ENCODE measurements around the gene SLX4IP. TPM values are rescaled to one million over a fixed set of nuclear protein-coding genes. Genes with fewer than 3 reads are reported as not detected.

SLX4IP gene
- total RNA-seq, 1 donor from 2014 or later: 8.6 TPM

DNA sequence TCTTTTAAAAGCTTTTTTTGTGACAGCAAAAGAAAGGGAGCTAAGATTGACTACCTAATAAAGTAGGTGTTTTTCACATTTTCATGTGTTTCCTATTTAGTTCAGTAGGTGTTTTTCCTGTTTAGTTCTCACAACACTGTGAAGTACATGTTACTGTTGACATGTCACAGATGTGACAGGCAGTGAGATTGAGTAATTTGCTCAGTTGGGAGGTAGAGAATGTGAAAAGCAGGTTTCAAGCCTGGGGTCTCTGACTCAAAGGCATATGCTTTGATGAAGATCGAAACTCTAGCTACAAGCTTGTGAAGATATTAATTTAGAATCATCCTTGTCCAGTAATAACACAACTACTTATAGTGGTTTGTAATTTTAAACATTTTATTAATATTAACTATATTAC, 43.1 kb downstream of the SLX4IP start:
- Mint-ChIP-seq H3K9me3 (no peaks in the 10 kb centered on the region), H3K36me3 (ENCODE audit: low read depth) (no peaks in the 10 kb centered on the region), H3K4me3 (no peak overlapping the region), H3K27me3 (no peaks in the 10 kb centered on the region), H3K4me1 (peaks cover 38% of the 10 kb centered on the region), H3K27ac (no peak overlapping the region)
- intact Hi-C loops (cut with micrococcal nuclease): no loop called here
- ChIA-PET POLR2A (interaction anchor here (1.0 kb wide), 1 partner anchor 44 kb away, joined by 4 read pairs; the partner anchor contains the start of gene MKKS), CTCF (no interaction called here)
- TF ChIP-seq, protein P1, sequence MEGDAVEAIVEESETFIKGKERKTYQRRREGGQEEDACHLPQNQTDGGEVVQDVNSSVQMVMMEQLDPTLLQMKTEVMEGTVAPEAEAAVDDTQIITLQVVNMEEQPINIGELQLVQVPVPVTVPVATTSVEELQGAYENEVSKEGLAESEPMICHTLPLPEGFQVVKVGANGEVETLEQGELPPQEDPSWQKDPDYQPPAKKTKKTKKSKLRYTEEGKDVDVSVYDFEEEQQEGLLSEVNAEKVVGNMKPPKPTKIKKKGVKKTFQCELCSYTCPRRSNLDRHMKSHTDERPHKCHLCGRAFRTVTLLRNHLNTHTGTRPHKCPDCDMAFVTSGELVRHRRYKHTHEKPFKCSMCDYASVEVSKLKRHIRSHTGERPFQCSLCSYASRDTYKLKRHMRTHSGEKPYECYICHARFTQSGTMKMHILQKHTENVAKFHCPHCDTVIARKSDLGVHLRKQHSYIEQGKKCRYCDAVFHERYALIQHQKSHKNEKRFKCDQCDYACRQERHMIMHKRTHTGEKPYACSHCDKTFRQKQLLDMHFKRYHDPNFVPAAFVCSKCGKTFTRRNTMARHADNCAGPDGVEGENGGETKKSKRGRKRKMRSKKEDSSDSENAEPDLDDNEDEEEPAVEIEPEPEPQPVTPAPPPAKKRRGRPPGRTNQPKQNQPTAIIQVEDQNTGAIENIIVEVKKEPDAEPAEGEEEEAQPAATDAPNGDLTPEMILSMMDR (IDR thresholded peaks at IDR 0.05): no peak
- ATAC-seq (ENCODE audit: low read depth) (no peak), DNase-seq (no peak)

DNA sequence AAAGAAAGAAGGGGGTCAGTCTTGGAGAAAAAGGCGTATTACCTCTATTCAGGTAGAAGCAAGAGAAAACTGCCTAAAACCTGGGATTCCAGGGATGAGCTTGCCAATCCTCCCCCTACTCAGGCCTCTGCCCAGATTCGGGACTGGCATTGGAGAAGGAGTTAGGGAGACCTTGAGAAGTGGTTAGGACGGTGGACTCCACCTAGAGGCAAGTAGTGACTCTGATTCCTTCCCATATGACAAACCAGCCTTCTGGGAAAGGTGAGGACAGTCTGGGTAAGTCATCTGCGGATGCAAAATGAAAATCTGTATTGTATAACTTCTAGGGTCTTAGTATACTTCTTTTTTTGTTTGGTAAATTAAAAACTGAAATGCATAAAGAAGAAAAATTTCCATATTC, 43.8 kb downstream of the SLX4IP start:
- TF ChIP-seq, protein P1 (IDR thresholded peaks at IDR 0.05): no peak
- no peak for DNase-seq
- no peak for ATAC-seq (ENCODE audit: low read depth)
- Mint-ChIP-seq H3K27ac (no peak overlapping the region), H3K27me3 (no peaks in the 10 kb centered on the region), H3K36me3 (ENCODE audit: low read depth) (no peaks in the 10 kb centered on the region), H3K9me3 (no peaks in the 10 kb centered on the region), H3K4me3 (no peak overlapping the region), H3K4me1 (peaks cover 38% of the 10 kb centered on the region)
- intact Hi-C loops (cut with micrococcal nuclease): no loop called here
- ChIA-PET CTCF (no interaction called here), POLR2A (no interaction called here)

DNA sequence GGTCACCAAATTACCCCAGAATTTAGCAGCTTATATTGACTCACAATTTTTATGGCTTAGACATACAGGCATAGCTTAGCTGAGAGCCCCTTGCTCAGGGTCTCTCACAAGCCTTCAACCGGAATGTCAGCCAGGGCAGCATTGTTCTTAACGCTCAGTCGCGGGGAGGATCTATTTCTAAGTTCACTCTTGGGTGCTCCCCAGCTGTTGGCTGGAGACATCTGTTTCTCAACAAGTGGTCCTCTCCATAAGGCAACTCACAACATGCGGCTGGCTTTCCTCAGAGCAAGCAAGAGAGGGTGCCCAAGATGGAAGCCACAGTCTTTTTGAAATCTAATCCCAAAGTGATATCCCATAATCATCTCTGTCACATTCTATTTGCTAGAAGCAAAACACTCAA, 46.6 kb downstream of the SLX4IP start:
- intact Hi-C loops (cut with micrococcal nuclease): no loop called here
- peaks cover 11% of the 10 kb centered on the region for H3K4me1 Mint-ChIP-seq
- no peak overlapping the region for H3K4me3 Mint-ChIP-seq
- no peaks in the 10 kb centered on the region for H3K9me3 Mint-ChIP-seq
- ChIA-PET POLR2A (no interaction called here), CTCF (no interaction called here)
- H3K27me3 Mint-ChIP-seq: no peaks in the 10 kb centered on the region
- TF ChIP-seq, protein P1 (IDR thresholded peaks at IDR 0.05): no peak
- H3K27ac Mint-ChIP-seq: no peak overlapping the region
- H3K36me3 Mint-ChIP-seq (ENCODE audit: low read depth): no peaks in the 10 kb centered on the region
- no peak for ATAC-seq (ENCODE audit: low read depth)
- no peak for DNase-seq

DNA sequence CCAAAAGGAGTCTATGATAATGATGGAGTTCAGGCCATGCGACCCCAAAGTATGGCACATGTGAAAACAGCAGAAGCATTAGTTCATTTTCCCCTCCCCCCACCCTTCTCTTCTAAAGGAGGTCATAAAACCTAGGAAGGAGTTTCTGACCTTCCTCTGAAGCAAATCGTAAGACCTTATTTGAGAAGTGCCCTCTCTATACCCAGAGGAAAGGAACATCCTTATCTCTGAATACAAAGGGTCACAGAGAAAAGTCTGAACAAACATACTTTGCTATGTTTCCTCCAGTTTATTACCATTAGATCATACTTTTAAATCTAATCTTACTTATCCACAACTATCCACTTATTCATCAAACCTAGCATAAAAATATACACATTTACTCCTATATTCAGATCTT, 48.6 kb downstream of the SLX4IP start:
- H3K9me3 Mint-ChIP-seq: no peaks in the 10 kb centered on the region
- CTCF ChIA-PET: no interaction called here
- intact Hi-C loops (cut with micrococcal nuclease): no loop called here
- H3K27me3 Mint-ChIP-seq: no peaks in the 10 kb centered on the region
- TF ChIP-seq, protein P1 (IDR thresholded peaks at IDR 0.05): no peak
- peaks cover 3% of the 10 kb centered on the region for H3K4me1 Mint-ChIP-seq
- H3K27ac Mint-ChIP-seq: no peak overlapping the region
- ATAC-seq (ENCODE audit: low read depth): no peak
- no peak for DNase-seq
- no peak overlapping the region for H3K4me3 Mint-ChIP-seq
- no peaks in the 10 kb centered on the region for H3K36me3 Mint-ChIP-seq (ENCODE audit: low read depth)
- POLR2A ChIA-PET: no interaction called here

DNA sequence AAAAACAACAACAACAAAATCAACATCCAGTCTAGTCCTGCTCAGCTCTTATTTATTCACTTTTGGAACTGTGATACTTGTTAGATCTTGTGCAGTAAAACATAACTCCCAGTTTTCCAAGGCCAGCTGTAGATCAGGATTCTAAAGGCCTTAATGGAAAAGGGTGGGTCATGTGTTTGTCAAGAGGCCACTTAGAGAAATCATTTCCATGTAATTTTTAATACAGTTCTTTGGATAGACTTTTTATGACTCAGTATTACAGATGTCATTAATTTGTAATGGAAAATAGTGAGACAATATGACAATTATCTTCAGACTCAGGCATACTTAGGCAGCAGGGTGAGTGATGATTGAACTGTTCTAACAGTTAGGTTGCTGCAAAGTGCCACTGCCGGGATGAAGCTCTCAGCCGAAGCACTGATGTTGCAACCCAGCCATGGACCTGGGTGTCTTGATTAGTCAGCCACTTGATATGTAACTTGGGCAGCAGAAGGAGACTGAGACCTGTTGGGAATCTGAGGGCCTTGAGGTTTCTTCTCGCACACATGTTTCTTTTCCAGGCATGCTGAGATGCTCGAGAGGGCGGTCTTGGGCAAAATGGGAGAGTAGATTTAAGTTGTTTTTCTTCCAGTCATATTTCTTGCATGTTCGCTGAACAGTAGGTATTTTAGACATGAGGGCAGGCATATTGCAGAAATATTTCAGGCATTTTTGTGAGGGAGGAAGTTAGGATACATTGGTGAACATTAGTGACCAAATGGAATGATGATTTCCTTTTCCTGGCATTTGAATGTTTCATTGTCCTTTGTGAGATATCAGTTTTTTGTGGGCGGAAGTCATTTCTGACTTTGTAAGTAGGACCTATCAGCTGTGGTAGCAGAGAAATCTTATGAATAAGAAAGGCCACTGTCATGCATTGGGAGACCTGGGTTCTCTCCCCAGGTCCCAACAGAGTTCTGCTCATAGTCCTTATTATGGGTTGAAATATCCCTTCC, 52.3 kb downstream of the SLX4IP start:
- H3K4me3 Mint-ChIP-seq: no peak overlapping the region
- ChIA-PET POLR2A (no interaction called here), CTCF (no interaction called here)
- H3K27ac Mint-ChIP-seq: no peak overlapping the region
- TF ChIP-seq, protein P1 (IDR thresholded peaks at IDR 0.05): no peak
- H3K4me1 Mint-ChIP-seq: peaks cover 12% of the 10 kb centered on the region
- intact Hi-C loops (cut with micrococcal nuclease): no loop called here
- no peaks in the 10 kb centered on the region for H3K27me3 Mint-ChIP-seq
- no peaks in the 10 kb centered on the region for H3K9me3 Mint-ChIP-seq
- ATAC-seq (ENCODE audit: low read depth): no peak
- H3K36me3 Mint-ChIP-seq (ENCODE audit: low read depth): peaks cover 1% of the 10 kb centered on the region
- no peak for DNase-seq

Measured in activated B cell treated with CpG ODN at 0.5 μM for 24 hours (primary cell).